H1 (cell line): Measurements from ENCODE around the gene BTC.

Experiments used
- CHD1 ChIP-seq: IDR thresholded peaks from 2 replicates; pipeline ENCODE4 v1.6.1; 2012; ENCODE audit warnings: low read depth, low read length, improper control_type of control experiment
- CREB1 ChIP-seq: IDR thresholded peaks from 2 replicates; pipeline ENCODE4 v1.6.1; 2012; ENCODE audit warnings: inconsistent platforms
- EP300 ChIP-seq, 2 experiments: IDR thresholded peaks; 1 replicate in 1 of 2; 2 replicates in 1 of 2; pipeline ENCODE4 v1.6.1; 2011 to 2012; ENCODE audit warnings: low read depth in 2 of 2, low read length in 2 of 2, mild to moderate bottlenecking in 2 of 2, borderline replicate concordance in 1 of 2, inconsistent platforms in 1 of 2, moderate library complexity in 1 of 2
- POLR2A ChIP-seq, 2 experiments: IDR thresholded peaks; 1 replicate in 1 of 2; 2 replicates in 1 of 2; pipeline ENCODE4 v1.6.1; 2011; ENCODE audit warnings: low read depth in 2 of 2, low read length in 2 of 2, mild to moderate bottlenecking in 2 of 2; ENCODE audit errors: control extremely low read depth in 1 of 2
- RBBP5 ChIP-seq: IDR thresholded peaks from 2 replicates; pipeline ENCODE4 v1.7.1; 2012; ENCODE audit warnings: low read depth, mild to moderate bottlenecking, inconsistent platforms, low read length, moderate library complexity, borderline replicate concordance
- TF ChIP-seq, protein P1 (sequence below), 3 experiments: IDR thresholded peaks; 1 replicate in 2 of 3; 2 replicates in 1 of 3; pipeline versions ENCODE4 v1.5.1 to v1.6.1; 2011; ENCODE audit warnings: low read length in 3 of 3, mild to moderate bottlenecking in 3 of 3, inconsistent platforms in 2 of 3, low read depth in 1 of 3, moderate library complexity in 1 of 3; ENCODE audit not compliant: insufficient read depth in 1 of 3; ENCODE audit errors: control extremely low read depth in 1 of 3

DNA sequence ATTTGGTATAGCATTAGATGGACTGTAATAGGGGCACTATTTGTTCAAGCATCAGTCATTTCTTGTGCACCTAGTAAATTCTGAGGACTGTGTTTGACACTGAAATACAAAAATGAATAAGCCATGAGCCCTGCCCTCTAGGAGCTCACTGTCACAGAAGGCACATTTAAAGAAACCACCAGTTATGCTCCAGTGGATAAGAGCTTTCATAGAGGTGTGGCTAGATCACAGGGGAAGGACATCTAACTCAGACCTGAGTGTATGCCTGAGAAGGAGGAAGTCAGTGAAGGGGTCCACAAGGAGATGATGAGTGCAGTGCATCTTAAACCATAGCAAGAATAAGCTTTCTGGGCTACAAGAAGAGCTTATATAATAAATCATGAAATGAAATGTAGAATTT lies 40.1 kb downstream of the BTC start:
- TF ChIP-seq CHD1: no peak
- TF ChIP-seq, protein P1, sequence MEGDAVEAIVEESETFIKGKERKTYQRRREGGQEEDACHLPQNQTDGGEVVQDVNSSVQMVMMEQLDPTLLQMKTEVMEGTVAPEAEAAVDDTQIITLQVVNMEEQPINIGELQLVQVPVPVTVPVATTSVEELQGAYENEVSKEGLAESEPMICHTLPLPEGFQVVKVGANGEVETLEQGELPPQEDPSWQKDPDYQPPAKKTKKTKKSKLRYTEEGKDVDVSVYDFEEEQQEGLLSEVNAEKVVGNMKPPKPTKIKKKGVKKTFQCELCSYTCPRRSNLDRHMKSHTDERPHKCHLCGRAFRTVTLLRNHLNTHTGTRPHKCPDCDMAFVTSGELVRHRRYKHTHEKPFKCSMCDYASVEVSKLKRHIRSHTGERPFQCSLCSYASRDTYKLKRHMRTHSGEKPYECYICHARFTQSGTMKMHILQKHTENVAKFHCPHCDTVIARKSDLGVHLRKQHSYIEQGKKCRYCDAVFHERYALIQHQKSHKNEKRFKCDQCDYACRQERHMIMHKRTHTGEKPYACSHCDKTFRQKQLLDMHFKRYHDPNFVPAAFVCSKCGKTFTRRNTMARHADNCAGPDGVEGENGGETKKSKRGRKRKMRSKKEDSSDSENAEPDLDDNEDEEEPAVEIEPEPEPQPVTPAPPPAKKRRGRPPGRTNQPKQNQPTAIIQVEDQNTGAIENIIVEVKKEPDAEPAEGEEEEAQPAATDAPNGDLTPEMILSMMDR (IDR thresholded peaks at IDR 0.05; ENCODE audit: control extremely low read depth in 1 of 3, insufficient read depth in 1 of 3, low read depth in 1 of 3, low read length in 3 of 3): no peak
- no peak for TF ChIP-seq EP300 (IDR thresholded peaks at IDR 0.05; ENCODE audit: borderline replicate concordance in 1 of 2, low read depth in 2 of 2, low read length in 2 of 2)
- TF ChIP-seq POLR2A (IDR thresholded peaks at IDR 0.05; ENCODE audit: control extremely low read depth in 1 of 2, low read depth in 2 of 2, low read length in 2 of 2): no peak
- TF ChIP-seq CREB1: no peak
- no peak for TF ChIP-seq RBBP5
